Breast epithelium (tissue), 4 donors: ENCODE results near the gene WBP1L. TPM values are rescaled to one million over a fixed set of nuclear protein-coding genes. Genes with fewer than 3 reads are reported as not detected.

Experiments used
- DNase-seq, 2 donors: peaks; one replicate each; pipeline ENCODE4 v3.0.0-alpha.2; 2019; ENCODE audit warnings: low spot score in 2 of 2
- H3K27ac ChIP-seq, 2 donors: fragments of 200-600 bp; sonication (generic) in 1 of 2; one replicate each; pipeline ENCODE4 v1.5.1; 2016 to 2019; ENCODE audit warnings: mild to moderate bottlenecking in 1 of 2
- H3K27me3 ChIP-seq, 2 donors: fragments of 200-600 bp; sonication (generic) in 1 of 2; one replicate each; pipeline versions ENCODE4 v1.5.1 to v1.6.0; 2017 to 2019; ENCODE audit warnings: control low read depth in 1 of 2, mild to moderate bottlenecking in 1 of 2
- H3K36me3 ChIP-seq: fragments of 200-600 bp; one replicate; pipeline ENCODE4 v1.5.1; 2019
- H3K4me1 ChIP-seq, 2 donors: fragments of 200-600 bp; sonication (generic); one replicate each; pipeline ENCODE4 v1.5.1; 2016 to 2019; ENCODE audit warnings: control low read depth in 1 of 2
- H3K4me3 ChIP-seq, 3 donors: fragments of 200-600 bp; sonication (generic); 1 replicate in 2 of 3; 2 replicates in 1 of 3; pipeline ENCODE4 v1.5.1; 2016 to 2019; ENCODE audit warnings: mild to moderate bottlenecking in 3 of 3, moderate library complexity in 2 of 3
- H3K9me3 ChIP-seq, 2 donors: fragments of 200-600 bp; sonication (generic) in 1 of 2; one replicate each; pipeline ENCODE4 v1.5.1; 2016 to 2019; ENCODE audit warnings: control low read depth in 1 of 2
- CTCF ChIP-seq, 3 donors: fragments of 450-650 bp; IDR thresholded peaks; one replicate each; pipeline ENCODE4 v1.5.1; 2016 to 2017; ENCODE audit warnings: antibody characterized with exemption in 3 of 3, mild to moderate bottlenecking in 3 of 3, moderate library complexity in 3 of 3
- POLR2A ChIP-seq: fragments of 450-650 bp; IDR thresholded peaks from one replicate; pipeline ENCODE4 v1.6.1; 2016; ENCODE audit warnings: antibody characterized with exemption, mild to moderate bottlenecking, moderate library complexity
- POLR2AphosphoS5 ChIP-seq, 3 donors: sonication (generic); formaldehyde crosslinking; IDR thresholded peaks; one replicate each; pipeline ENCODE4 v1.6.1; 2017; ENCODE audit warnings: antibody characterized with exemption in 3 of 3
- intact Hi-C: fragments of 100-400 bp; cut with DNase I; formaldehyde crosslinking; loops from one replicate; pipeline ENCODE4 v1.15.1; 2023; ENCODE audit warnings: low total_unique reads
- total RNA-seq, 3 donors: library from RNA; depleted of rRNA; stranded (reverse); fragments of >200 nt; gene quantifications; one replicate each; pipeline ENCODE4 v1.1.0, GENCODE V29; 2016

WBP1L gene
- total RNA-seq, 3 donors from 2014 or later, result 114 to 174 (median 143) TPM

DNA sequence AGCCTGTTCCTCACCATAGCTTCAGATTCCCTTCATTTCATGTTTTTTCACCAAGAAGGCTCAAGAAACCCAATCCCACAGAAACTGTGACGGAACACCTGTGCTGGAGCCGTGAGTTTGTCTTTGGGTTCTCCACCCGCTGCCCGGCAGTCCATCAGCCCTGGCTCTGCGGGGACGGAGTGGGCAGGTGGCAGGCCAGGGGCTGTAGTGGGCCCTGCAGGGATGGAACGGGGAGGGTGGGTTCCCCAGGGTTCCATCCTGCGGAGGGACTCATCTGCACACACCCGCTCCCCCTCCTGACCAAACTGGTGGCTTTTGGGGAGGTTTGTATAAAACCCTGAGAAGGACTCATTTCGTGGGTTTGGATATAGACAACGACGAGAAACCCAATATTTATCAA lies 78.5 kb downstream of the WBP1L start:
- Histone ChIP-seq H3K27ac (no peak overlapping the region), H3K9me3 (no peaks in the 10 kb centered on the region), H3K27me3 (no peaks in the 10 kb centered on the region), H3K36me3 (no peaks in the 10 kb centered on the region), H3K4me3 (no peak overlapping the region), H3K4me1 (no peaks in the 10 kb centered on the region)
- no peak for DNase-seq
- intact Hi-C loops, result no loop called here
- TF ChIP-seq POLR2AphosphoS5 (IDR thresholded peaks at IDR 0.05) (no peak), POLR2A (no peak), CTCF (IDR thresholded peaks at IDR 0.05) (no peak)

DNA sequence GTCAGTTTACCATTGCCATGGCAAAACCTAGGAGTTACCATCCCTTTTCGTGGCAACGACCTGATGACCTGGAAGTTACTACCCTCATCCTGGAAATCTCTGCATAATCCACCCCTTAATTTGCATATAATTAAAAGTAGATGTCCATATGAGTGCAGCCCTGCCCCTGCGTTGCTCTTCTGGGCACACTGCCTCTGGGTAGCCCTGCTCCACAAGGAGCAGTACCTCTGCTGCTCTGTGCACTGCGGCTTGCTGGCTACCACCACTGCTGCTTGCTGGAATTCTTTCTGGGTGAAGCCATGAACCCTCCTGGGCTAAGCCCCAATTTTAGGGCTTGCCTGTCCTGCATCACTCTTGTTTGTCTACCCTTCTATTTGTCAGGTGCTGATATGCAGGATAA lies 80.9 kb downstream of the WBP1L start:
- Histone ChIP-seq H3K4me3 (no peak overlapping the region), H3K36me3 (no peaks in the 10 kb centered on the region), H3K4me1 (no peaks in the 10 kb centered on the region), H3K27me3 (no peaks in the 10 kb centered on the region), H3K9me3 (no peaks in the 10 kb centered on the region), H3K27ac (no peak overlapping the region)
- intact Hi-C loops, result no loop called here
- TF ChIP-seq CTCF (IDR thresholded peaks at IDR 0.05), result no peak
- TF ChIP-seq POLR2AphosphoS5 (IDR thresholded peaks at IDR 0.05), result no peak
- DNase-seq, result no peak

- TF ChIP-seq POLR2A (no peak), CTCF (IDR thresholded peaks at IDR 0.05) (no peak), POLR2AphosphoS5 (IDR thresholded peaks at IDR 0.05) (no peak)
- Histone ChIP-seq H3K27ac (no peak overlapping the region), H3K27me3 (no peaks in the 10 kb centered on the region), H3K4me1 (no peaks in the 10 kb centered on the region), H3K36me3 (no peaks in the 10 kb centered on the region), H3K9me3 (no peaks in the 10 kb centered on the region), H3K4me3 (no peak overlapping the region)
- intact Hi-C loops, result no loop called here
- no peak for DNase-seq
Measured at GRCh38 chr10:102826148-102826796, 82.5 kb downstream of the WBP1L start.

DNA sequence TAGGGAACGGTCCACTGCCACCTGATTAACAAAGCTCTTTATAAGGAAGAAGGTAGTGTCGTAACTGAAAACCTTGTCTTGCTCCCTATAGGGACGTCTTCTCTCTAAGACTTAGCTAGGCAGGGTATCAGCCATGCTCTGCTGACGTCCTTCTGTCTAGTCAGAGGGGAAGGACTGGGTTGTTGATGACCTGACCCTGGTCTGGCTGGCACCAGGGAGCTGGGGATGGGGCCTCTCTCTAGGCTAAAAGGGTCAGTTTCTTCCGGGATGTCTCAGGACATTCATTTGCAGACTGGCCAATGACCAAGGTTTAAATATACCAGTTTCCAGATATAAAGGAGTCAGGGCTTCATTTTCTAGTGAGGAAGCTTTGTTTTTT lies 83.8 kb downstream of the WBP1L start:
- Histone ChIP-seq H3K36me3 (no peaks in the 10 kb centered on the region), H3K27me3 (no peaks in the 10 kb centered on the region), H3K4me1 (no peaks in the 10 kb centered on the region), H3K9me3 (no peaks in the 10 kb centered on the region), H3K4me3 (no peak overlapping the region), H3K27ac (no peak overlapping the region)
- TF ChIP-seq POLR2AphosphoS5 (IDR thresholded peaks at IDR 0.05) (no peak), POLR2A (no peak), CTCF (IDR thresholded peaks at IDR 0.05) (no peak)
- intact Hi-C loops, result no loop called here
- DNase-seq, result no peak

GRCh38 chr10:102831322-102832071 lies 87.7 kb downstream of the WBP1L start:
- intact Hi-C loops, result no loop called here
- no peak for DNase-seq
- Histone ChIP-seq H3K27me3 (no peaks in the 10 kb centered on the region), H3K27ac (no peak overlapping the region), H3K9me3 (no peaks in the 10 kb centered on the region), H3K4me1 (no peaks in the 10 kb centered on the region), H3K36me3 (no peaks in the 10 kb centered on the region), H3K4me3 (no peak overlapping the region)
- no peak for TF ChIP-seq POLR2AphosphoS5 (IDR thresholded peaks at IDR 0.05)
- TF ChIP-seq POLR2A, result no peak
- no peak for TF ChIP-seq CTCF (IDR thresholded peaks at IDR 0.05)
